Colonic mucosa (tissue), 4 donors: ENCODE data around the gene VWCE. TPM values are rescaled to one million over a fixed set of nuclear protein-coding genes. Genes with fewer than 3 reads are reported as not detected.
"Not testable (repeated sequence)": the region's sequence is repeated elsewhere in the genome, so short reads cannot be mapped to it uniquely, and the experiment has no call there.

ENCODE experiments used
- DNase-seq: peaks from one replicate; pipeline ENCODE4 v3.0.0-alpha.2; 2020
- H3K27ac ChIP-seq: fragments of 200-600 bp; one replicate; pipeline ENCODE4 v1.8.0; 2021
- H3K27me3 ChIP-seq: fragments of 200-600 bp; one replicate; pipeline ENCODE4 v1.8.0; 2021
- H3K36me3 ChIP-seq: fragments of 200-600 bp; one replicate; pipeline ENCODE4 v1.8.0; 2021
- H3K4me1 ChIP-seq: fragments of 200-600 bp; one replicate; pipeline ENCODE4 v1.8.0; 2021; ENCODE audit warnings: mild to moderate bottlenecking
- H3K4me3 ChIP-seq: fragments of 200-600 bp; one replicate; pipeline ENCODE4 v1.8.0; 2021
- H3K9ac ChIP-seq, 2 donors: one replicate each; pipeline ENCODE4 v1.7.0; 2013; ENCODE audit warnings: control low read depth in 2 of 2, low read depth in 2 of 2, low read length in 2 of 2
- H3K9me3 ChIP-seq: fragments of 200-600 bp; one replicate; pipeline ENCODE4 v1.8.0; 2021
- intact Hi-C: fragments of 100-400 bp; cut with DNase I; formaldehyde crosslinking; loops from one replicate; pipeline ENCODE4 v1.14.1; 2022
- total RNA-seq, 2 donors: library from RNA; stranded (reverse); fragmentation: NEBNext Ultra II Directional in 1 of 2; extraction: Animal tissue kit (Norgen Biotek cat#: 25700) in 1 of 2; gene quantifications; one replicate each; pipeline ENCODE4 v1.2.1, GENCODE V29; 2021
- TF ChIP-seq, protein P1 (sequence below): fragments of 200-600 bp; IDR thresholded peaks from one replicate; pipeline ENCODE4 v1.8.0; 2022; ENCODE audit warnings: antibody characterized with exemption, mild to moderate bottlenecking
- donor health status: healthy.
- donor health status: DM: no; HTN: no; CAD: no.
- donor health status: DM: no; HTN: no; CAD: no.

The VWCE gene
- total RNA-seq, 2 donors from 2014 or later: 0.37 to 0.58 TPM

DNA sequence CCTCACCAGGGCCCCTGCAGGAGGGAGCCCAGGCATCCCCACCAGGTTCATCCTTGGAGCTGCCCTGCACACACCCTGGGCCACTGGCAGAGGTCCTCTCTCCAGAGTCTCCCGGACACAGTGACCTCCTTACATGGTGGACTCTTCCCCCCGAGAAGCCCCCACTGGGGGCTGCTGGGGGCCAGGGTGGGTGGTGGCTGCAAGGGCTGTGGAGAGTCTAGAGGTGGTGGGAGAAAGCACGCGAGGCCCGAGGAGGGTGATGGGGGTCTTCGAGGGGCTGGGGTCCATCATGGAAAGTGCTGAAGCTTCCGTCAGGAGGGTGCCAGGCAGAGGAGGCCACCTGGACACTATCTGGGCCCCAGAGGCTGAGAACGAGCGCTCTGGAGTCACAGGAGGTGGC lies 36.6 kb downstream of the VWCE start:
- Histone ChIP-seq H3K9ac (no peak overlapping the region), H3K4me3 (no peak overlapping the region), H3K4me1 (no peaks in the 10 kb centered on the region), H3K27me3 (no peaks in the 10 kb centered on the region), H3K9me3 (no peaks in the 10 kb centered on the region), H3K36me3 (no peaks in the 10 kb centered on the region), H3K27ac (no peak overlapping the region)
- intact Hi-C loops: loop anchor here (10.0 kb wide), 1 partner anchor 126 kb away; no protein-coding TSS in a partner anchor
- DNase-seq: no peak
- TF ChIP-seq, protein P1, sequence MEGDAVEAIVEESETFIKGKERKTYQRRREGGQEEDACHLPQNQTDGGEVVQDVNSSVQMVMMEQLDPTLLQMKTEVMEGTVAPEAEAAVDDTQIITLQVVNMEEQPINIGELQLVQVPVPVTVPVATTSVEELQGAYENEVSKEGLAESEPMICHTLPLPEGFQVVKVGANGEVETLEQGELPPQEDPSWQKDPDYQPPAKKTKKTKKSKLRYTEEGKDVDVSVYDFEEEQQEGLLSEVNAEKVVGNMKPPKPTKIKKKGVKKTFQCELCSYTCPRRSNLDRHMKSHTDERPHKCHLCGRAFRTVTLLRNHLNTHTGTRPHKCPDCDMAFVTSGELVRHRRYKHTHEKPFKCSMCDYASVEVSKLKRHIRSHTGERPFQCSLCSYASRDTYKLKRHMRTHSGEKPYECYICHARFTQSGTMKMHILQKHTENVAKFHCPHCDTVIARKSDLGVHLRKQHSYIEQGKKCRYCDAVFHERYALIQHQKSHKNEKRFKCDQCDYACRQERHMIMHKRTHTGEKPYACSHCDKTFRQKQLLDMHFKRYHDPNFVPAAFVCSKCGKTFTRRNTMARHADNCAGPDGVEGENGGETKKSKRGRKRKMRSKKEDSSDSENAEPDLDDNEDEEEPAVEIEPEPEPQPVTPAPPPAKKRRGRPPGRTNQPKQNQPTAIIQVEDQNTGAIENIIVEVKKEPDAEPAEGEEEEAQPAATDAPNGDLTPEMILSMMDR: no peak

DNA sequence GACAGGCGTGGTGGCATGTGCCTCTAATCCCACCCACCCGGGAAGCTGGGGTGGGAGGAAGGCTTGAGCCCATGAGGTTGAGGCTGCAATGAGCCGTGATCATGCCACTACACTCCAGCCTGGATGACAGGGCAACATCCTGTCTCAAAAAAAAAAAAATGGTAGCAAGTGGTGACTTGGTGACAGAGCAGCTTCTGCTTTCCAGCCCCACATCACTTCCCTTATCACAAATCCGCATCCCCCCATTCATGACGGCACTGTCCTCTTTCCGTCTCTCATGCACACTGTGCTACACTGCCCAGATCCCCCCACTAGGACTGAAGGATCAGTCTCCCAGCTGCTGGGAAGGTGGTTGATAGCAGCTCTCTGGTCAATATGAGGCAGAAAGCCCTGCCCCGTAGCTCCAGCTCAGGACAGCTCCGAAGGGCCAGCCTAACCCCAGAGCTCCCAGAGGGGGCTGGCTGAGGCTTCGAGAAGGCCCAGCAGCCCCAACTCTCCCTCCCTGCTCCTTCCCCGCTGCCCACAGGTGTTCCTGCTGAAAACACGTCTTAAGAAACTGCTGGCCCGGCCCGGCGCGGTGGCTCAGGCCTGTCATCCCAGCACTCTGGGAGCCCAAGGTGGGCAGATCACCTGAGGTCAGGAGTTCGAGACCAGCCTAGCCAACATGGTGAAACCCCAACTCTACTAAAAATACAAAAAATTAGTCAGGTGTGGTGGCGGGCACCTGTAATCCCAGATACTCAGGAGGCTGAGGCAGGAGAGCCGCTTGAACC lies 38.2 kb downstream of the VWCE start:
- H3K27ac ChIP-seq: no peak overlapping the region

DNA sequence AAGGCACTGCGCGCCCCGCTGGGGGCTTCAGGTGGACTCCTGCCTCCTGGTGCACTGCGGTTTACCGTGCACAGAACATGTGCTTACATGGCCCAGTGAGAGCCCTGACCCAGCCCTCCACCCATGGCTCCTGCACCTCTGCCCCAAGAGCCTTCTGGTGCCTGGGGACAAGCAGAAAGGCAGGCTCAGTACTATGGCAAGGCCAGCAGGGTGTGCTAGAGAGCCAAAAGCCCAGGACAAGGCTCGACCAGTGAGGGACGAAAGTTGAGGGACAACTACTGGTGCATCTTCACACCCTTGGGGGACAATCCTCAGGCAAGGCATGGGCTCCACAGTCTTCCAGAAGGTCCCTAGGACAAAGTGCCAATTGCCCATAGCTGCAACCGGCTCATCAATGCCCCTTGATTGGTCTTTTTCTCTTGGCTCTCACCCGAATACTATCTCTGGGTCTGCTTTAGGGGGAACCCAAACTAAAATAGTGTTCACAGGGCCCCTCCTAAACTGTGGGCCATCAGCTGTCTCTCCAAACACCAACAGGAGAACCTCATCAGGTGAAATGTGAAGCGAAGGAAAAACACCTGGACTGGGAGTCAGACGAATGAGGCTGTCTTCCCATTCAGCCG lies 40.6 kb downstream of the VWCE start:
- intact Hi-C loops: loop anchor here (10.0 kb wide), 1 partner anchor 130 kb away; no protein-coding TSS in a partner anchor
- TF ChIP-seq, protein P1: peak; percentile 84
- no peaks in the 10 kb centered on the region for H3K27me3 ChIP-seq

More for the DNA sequence above, 38.2 kb downstream of the VWCE start:
- H3K36me3 ChIP-seq: no peaks in the 10 kb centered on the region
- H3K4me3 ChIP-seq: no peak overlapping the region
- H3K4me1 ChIP-seq: no peaks in the 10 kb centered on the region
- H3K9ac ChIP-seq: no peak overlapping the region
- no peak for DNase-seq
- intact Hi-C loops: loop anchor here (10.0 kb wide), 1 partner anchor 128 kb away; no protein-coding TSS in a partner anchor
- TF ChIP-seq, protein P1: no peak
- no peaks in the 10 kb centered on the region for H3K27me3 ChIP-seq
- no peaks in the 10 kb centered on the region for H3K9me3 ChIP-seq

DNA sequence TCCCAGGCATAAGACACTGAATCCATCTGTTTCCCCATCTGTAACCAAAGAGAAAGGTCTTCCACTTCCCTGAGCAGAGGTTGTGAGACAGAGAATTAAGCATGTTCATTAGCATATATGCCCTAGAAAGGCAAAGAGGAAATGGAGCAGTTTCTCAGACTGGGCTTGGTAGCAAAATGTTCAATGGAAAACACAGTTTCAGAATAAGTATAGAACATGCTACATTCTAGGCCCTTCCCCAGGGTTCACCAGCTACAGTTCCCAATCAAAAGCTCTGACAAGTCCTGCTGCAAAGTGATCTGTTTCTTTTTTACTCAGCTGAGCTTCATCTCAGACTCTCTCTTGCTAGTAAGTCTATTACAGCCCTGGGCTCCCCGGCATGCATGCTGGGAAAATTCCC lies 42.8 kb downstream of the VWCE start:
- intact Hi-C loops: loop anchor here (10.0 kb wide), 1 partner anchor 132 kb away; no protein-coding TSS in a partner anchor
- not testable (repeated sequence) for DNase-seq, H3K9ac ChIP-seq, H3K27me3 ChIP-seq, H3K4me1 ChIP-seq, H3K9me3 ChIP-seq, H3K36me3 ChIP-seq, H3K27ac ChIP-seq, H3K4me3 ChIP-seq

More for the DNA sequence above, 40.6 kb downstream of the VWCE start:
- no peak overlapping the region for H3K4me3 ChIP-seq
- H3K4me1 ChIP-seq: no peaks in the 10 kb centered on the region
- no peak overlapping the region for H3K9ac ChIP-seq
- H3K36me3 ChIP-seq: no peaks in the 10 kb centered on the region
- H3K9me3 ChIP-seq: no peaks in the 10 kb centered on the region
- peak; percentile 68 for DNase-seq
- no peak overlapping the region for H3K27ac ChIP-seq

DNA sequence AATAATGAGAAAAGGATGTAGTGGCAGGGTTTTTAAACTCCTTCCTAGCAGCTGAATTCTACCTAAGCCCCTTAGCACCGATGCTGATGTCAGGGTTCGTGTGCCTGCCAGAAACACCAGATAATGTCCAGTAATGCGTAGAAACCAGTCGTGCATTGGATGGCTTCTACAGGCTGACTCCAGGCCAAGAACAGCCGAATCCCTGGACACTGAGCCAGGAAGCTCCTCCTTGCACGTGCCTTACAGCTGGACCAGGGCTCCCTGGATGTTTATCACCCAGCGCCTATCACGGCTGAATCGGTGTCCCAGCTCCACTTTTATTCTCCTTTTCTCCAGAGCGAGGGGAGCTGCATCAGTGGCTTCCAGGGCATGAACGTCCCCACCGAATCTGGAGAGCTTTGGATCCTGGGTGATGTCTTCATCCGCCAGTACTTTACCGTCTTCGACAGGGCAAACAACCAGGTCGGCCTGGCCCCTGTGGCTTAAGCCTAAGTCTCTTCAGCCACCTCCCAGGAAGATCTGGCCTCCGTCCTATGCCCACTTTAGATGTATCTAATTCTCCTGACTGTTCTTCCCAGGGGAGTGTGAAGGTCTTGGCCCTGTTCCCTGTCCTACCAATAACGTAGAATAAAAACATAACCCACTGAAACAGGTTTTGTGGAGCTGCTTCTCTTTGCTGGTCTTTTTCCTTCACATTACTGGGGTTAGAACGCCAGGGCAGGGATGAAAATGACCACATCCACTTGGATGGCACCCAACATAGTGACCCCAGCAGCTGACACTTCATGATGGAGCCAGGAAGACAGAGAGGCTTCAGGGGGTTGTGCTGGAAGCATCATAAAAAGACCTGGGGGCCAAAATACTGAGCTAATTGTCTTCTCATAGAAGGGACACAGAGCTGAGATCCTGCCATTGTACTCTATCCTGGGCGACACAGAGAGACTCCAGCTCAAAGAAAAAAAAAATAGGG lies 44.0 kb downstream of the VWCE start:
- H3K27me3 ChIP-seq, H3K9ac ChIP-seq, DNase-seq, H3K9me3 ChIP-seq, H3K4me3 ChIP-seq, H3K27ac ChIP-seq, H3K4me1 ChIP-seq, H3K36me3 ChIP-seq: not testable (repeated sequence)
- intact Hi-C loops: loop anchor here (10.0 kb wide), 1 partner anchor 134 kb away; no protein-coding TSS in a partner anchor

DNA sequence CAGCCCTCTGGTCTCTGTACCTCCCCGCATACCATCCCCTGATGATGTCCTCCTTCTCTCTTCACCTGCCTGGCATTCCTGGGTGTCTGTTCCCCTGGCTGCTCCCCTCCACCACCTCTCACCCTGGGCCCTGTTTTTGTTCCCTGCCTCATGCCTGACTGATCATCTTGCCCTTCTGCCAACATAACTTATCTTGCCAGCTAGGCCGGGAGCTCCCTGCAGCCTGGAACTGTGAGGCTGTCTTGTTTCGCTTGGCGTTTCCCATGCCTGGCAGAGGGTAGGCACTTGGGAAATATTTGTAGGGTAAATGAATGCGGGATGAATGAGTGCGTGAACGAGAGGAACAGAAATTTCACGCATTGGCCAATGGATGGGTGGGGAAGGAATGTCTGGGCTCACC lies 45.9 kb downstream of the VWCE start:
- H3K4me1 ChIP-seq, H3K4me3 ChIP-seq, DNase-seq, H3K9ac ChIP-seq, intact Hi-C loops, H3K36me3 ChIP-seq, H3K27ac ChIP-seq, H3K27me3 ChIP-seq, H3K9me3 ChIP-seq: not testable (repeated sequence)

DNA sequence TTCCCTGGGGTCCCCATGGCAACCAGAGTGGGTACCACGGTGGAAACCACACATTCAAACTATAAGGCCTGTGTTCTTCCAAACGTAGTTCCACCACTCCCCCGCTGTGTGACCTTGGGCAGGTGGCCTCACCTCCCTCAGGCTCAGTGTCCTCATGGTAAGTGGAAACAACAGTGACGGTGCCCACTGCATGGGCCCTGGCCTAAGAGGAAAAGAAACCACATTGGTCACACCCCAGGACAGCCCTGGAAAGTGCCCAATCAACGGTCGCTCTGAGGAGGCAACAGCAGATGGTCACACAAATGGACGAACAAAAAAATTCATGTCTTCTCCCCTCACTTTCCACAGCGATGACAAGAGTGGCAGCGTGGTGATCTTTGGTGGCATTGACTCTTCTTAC lies 47.0 kb downstream of the VWCE start:
- DNase-seq, H3K9me3 ChIP-seq, H3K27ac ChIP-seq, H3K4me3 ChIP-seq, H3K27me3 ChIP-seq, H3K36me3 ChIP-seq, H3K4me1 ChIP-seq, intact Hi-C loops, H3K9ac ChIP-seq: not testable (repeated sequence)

DNA sequence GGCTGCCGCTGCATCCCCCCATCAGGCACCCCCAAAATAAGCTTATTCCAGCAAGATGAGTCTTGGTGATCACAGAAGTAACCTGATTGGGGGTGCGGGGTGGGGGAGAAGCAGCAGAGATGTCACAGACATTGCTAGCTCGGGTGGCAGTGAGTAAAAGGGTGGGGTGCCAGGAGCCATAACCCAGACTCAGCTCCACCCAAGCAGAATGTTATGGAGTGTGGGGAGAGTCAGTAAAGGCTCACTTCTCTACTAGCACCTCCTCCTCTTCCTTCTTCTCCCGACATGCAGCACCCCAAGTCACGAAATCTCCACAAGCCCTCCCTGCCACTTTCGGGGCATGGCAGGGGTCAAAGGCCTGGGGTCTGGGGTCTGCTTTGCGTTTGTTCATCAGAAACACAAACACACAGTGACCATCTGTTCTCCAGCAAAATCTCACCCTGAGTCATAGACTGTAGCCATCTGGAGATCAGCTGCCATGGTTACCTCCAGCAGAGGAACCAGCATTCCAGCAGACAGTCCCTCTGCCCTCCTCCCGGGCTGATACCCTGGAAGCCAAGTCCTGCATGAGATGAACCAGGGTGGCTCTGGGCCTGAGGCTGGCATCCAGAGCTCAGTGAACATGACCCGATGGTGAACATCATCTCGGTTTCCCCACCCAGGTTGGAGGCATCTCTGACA lies 49.7 kb downstream of the VWCE start:
- H3K9ac ChIP-seq, H3K4me3 ChIP-seq, H3K36me3 ChIP-seq, DNase-seq, intact Hi-C loops, H3K27ac ChIP-seq, H3K9me3 ChIP-seq, H3K27me3 ChIP-seq, H3K4me1 ChIP-seq: not testable (repeated sequence)

DNA sequence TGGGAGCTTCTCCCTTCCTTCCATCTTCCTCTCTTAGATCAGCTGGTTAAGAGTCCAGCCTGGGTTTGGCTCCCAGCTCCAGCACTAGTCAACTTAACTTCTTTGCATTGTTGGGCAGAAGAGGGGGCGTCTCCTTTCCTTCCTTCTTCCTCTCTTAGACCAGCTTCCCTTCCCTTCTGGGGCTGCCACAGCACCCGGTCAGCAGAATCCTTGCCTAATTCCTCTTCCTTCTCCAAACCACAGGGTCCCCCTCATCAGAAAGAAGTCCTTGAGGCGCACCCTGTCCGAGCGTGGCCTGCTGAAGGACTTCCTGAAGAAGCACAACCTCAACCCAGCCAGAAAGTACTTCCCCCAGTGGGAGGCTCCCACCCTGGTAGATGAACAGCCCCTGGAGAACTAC lies 53.6 kb downstream of the VWCE start:
- H3K9ac ChIP-seq, H3K4me3 ChIP-seq, H3K4me1 ChIP-seq, H3K27ac ChIP-seq, DNase-seq, H3K27me3 ChIP-seq, H3K36me3 ChIP-seq, intact Hi-C loops, H3K9me3 ChIP-seq: not testable (repeated sequence)
